Psoas muscle (tissue), 8 donors: ENCODE data around the gene PROCR. TPM values are rescaled to one million over a fixed set of nuclear protein-coding genes. Genes with fewer than 3 reads are reported as not detected.

Experiments
- ATAC-seq, 4 donors: fragments of 200-7000 bp; cut with Tn5 transposase; one replicate each; pipeline ENCODE4 v1.9.1; 2020; ENCODE audit warnings: moderate library complexity in 3 of 4, mild to moderate bottlenecking in 2 of 4
- DNase-seq, 2 donors: peaks; one replicate each; pipeline ENCODE4 v3.0.0-alpha.2; 2020
- H3K27ac ChIP-seq: fragments of 200-600 bp; one replicate; pipeline ENCODE4 v1.8.0; 2022
- H3K27me3 ChIP-seq, 3 donors: fragments of 200-600 bp in 1 of 3; one replicate each; pipeline versions ENCODE4 v1.6.1 to v1.8.0; 2013 to 2022; ENCODE audit warnings: low read length in 2 of 3, mild to moderate bottlenecking in 2 of 3, moderate library complexity in 1 of 3; ENCODE audit not compliant: insufficient read depth in 3 of 3
- H3K36me3 ChIP-seq, 2 donors: fragments of 200-600 bp in 1 of 2; one replicate each; pipeline versions ENCODE4 v1.6.1 to v1.8.0; 2013 to 2022; ENCODE audit warnings: low read depth in 1 of 2, mild to moderate bottlenecking in 1 of 2, moderate library complexity in 1 of 2; ENCODE audit not compliant: insufficient read depth in 1 of 2
- H3K4me1 ChIP-seq: fragments of 200-600 bp; one replicate; pipeline ENCODE4 v1.8.0; 2022
- H3K4me3 ChIP-seq: fragments of 200-600 bp; one replicate; pipeline ENCODE4 v1.8.0; 2022; ENCODE audit warnings: mild to moderate bottlenecking
- H3K9me3 ChIP-seq: fragments of 200-600 bp; one replicate; pipeline ENCODE4 v1.8.0; 2022
- CTCF ChIP-seq: fragments of 200-600 bp; IDR thresholded peaks from one replicate; pipeline ENCODE4 v1.8.0; 2022; ENCODE audit warnings: antibody characterized with exemption
- WGBS, 3 donors: extraction: QIAGEN DNeasy Blood & Tissue Kit; methylation state at CpG; one replicate each; pipeline versions ENCODE4 v1.1.6 to v1.1.7; 2013; 5-methylcytosine and 5-hydroxymethylcytosine counted together
- intact Hi-C, 2 donors: fragments of 100-400 bp; cut with DNase I; formaldehyde crosslinking; loops; one replicate each; pipeline versions ENCODE4 v1.11.0 to v1.14.2; 2022
- polyA plus RNA-seq, 3 donors: library from polyadenylated mRNA; stranded (reverse); fragments of 200-250 nt; gene quantifications; one replicate each; pipeline ENCODE4 v1.2.3, GENCODE V29; 2013
- total RNA-seq, 4 donors: library from RNA; stranded (reverse); fragmentation: NEBNext Ultra II Directional in 2 of 4; extraction: Animal tissue kit (Norgen Biotek cat#: 25700) in 2 of 4; gene quantifications; one replicate each; pipeline versions ENCODE4 v1.2.1 to v1.2.4, GENCODE V29; 2021 to 2023
- donor health status: healthy with polysubstance abuse.
- donor health status: DM: no; HTN: no; CAD: no; lungs with moderate emphysema.
- donor health status: Bipolar disorder and iron deficiency.
- donor health status: healthy.
- donor health status: DM: yes; HTN: yes; CAD: no.
- donor health status: DM: no; HTN: no; CAD: no.
- donor health status: DM: no; HTN: no; CAD: no.
- donor health status: DM: yes; HTN: yes; CAD: no.

Gene PROCR
- total and polyA plus RNA-seq, 7 donors: 2.8 to 8.8 (median 6.1) TPM

GRCh38 chr20:35135867-35136586, 35.8 kb upstream of the PROCR start:
- Histone ChIP-seq H3K4me1 (no peaks in the 10 kb centered on the region), H3K27ac (no peak overlapping the region), H3K27me3 (no peaks in the 10 kb centered on the region), H3K36me3 (peaks cover 4 to 92% of the 10 kb centered on the region in 2 donors), H3K4me3 (no peak overlapping the region), H3K9me3 (no peaks in the 10 kb centered on the region)
- intact Hi-C loops: no loop called here
- no peak for TF ChIP-seq CTCF
- ATAC-seq (peak in 3 of 4 donors; percentile 35 to 52 (median 38)), DNase-seq (peak; percentile 62 to 69)
- 87 to 93% (median 90%) methylated on average over 10 to 11 of the region's 11 CpGs for WGBS, 3 donors

GRCh38 chr20:35144694-35145093, 27.2 kb upstream of the PROCR start:
- intact Hi-C loops: loop anchor here (2.0 to 10.0 kb wide), 5 partner anchors 52 to 310 kb away; partner anchors contain the start of genes CEP250 (in 1 of the 2), MMP24OS (in 1 of the 2) and TRPC4AP (in 1 of the 2)
- peaks cover 8% of the 10 kb centered on the region for H3K4me1 ChIP-seq
- no peaks in the 10 kb centered on the region for H3K27me3 ChIP-seq
- no peak for ATAC-seq
- no peak for DNase-seq
- 72 to 75% (median 72%) methylated on average over 7 of the region's 7 CpGs for WGBS, 3 donors
- no peaks in the 10 kb centered on the region for H3K9me3 ChIP-seq
- peaks cover 0 to 51% of the 10 kb centered on the region in 2 donors for H3K36me3 ChIP-seq
- no peak overlapping the region for H3K4me3 ChIP-seq
- no peak for TF ChIP-seq CTCF
- no peak overlapping the region for H3K27ac ChIP-seq

GRCh38 chr20:35145141-35145564, 26.7 kb upstream of the PROCR start:
- intact Hi-C loops: loop anchor here (2.0 to 10.0 kb wide), 5 partner anchors 53 to 310 kb away; partner anchors contain the start of genes CEP250 (in 1 of the 2), MMP24OS (in 1 of the 2) and TRPC4AP (in 1 of the 2)
- Histone ChIP-seq H3K4me3 (no peak overlapping the region), H3K27ac (no peak overlapping the region), H3K27me3 (no peaks in the 10 kb centered on the region), H3K36me3 (peaks cover 0 to 46% of the 10 kb centered on the region in 2 donors), H3K9me3 (no peaks in the 10 kb centered on the region), H3K4me1 (peaks cover 8% of the 10 kb centered on the region)
- WGBS, 3 donors: 39 to 54% (median 40%) methylated on average over 2 of the region's 2 CpGs
- ATAC-seq: peak in 1 of 4 donors; percentile 35
- no peak for DNase-seq
- TF ChIP-seq CTCF: peak; percentile 72

- intact Hi-C loops: loop anchor here (5.0 to 10.0 kb wide), 4 partner anchors 54 to 308 kb away; partner anchors contain the start of genes CEP250 (in 1 of the 2), MMP24OS (in 1 of the 2) and TRPC4AP (in 1 of the 2)
- Histone ChIP-seq H3K9me3 (no peaks in the 10 kb centered on the region), H3K27me3 (no peaks in the 10 kb centered on the region), H3K4me1 (peaks cover 8% of the 10 kb centered on the region), H3K36me3 (peaks cover 0 to 35% of the 10 kb centered on the region in 2 donors), H3K4me3 (peak overlapping the region; percentile 84), H3K27ac (peak overlapping the region; percentile 77)
- TF ChIP-seq CTCF: no peak
- DNase-seq (no peak), ATAC-seq (peak; percentile 6 to 25 (median 14))
- WGBS, 3 donors: 6 to 8% (median 7%) methylated on average over 23 of the region's 23 CpGs
These were observed 25.5 kb upstream of the PROCR start for GRCh38 chr20:35146299-35146919.
